K562 (cell line): Measurements from ENCODE around the gene RNF224. TPM values are rescaled to one million over a fixed set of nuclear protein-coding genes. Genes with fewer than 3 reads are reported as not detected.
A peak's percentile ranks its signal among the peaks of the same experiment; 100 is the strongest.

Source experiments
- ATAC-seq: fragments of 200-7000 bp; cut with Tn5 transposase; 3 replicates; pipeline ENCODE4 v1.9.1; 2020; ENCODE audit warnings: moderate library complexity
- BruUV-seq: library from RNA; stranded (reverse); fragments of 400-500 nt; replicated peaks from 2 replicates; lab custom pipeline; 2021; lab: Mats Ljungman, UMichigan
- CTCF ChIA-PET: fragments of 300-600 bp; formaldehyde crosslinking; extraction: SDS; loops from one replicate; lab custom pipeline; 2021; ENCODE audit warnings: low intra/inter-chr PET ratio; lab: Yijun Ruan, JAX
- POLR2A ChIA-PET: fragments of 300-600, 350-650 bp; sonication (Branson Sonifier 250); formaldehyde crosslinking; extraction: SDS; loops from one replicate; lab custom pipeline; 2021; ENCODE audit warnings: antibody characterized with exemption, inconsistent platforms; lab: Yijun Ruan, JAX
- DNase-seq, 4 experiments: peaks; one replicate each; pipeline versions ENCODE4 v3.0.0 to v3.0.0-alpha.2; 2011 to 2018; ENCODE audit warnings: low spot score in 3 of 4, mixed read lengths in 3 of 4; ENCODE audit errors: extremely low read depth in 1 of 4
- FAIRE-seq: peaks from 2 replicates; lab custom pipeline; 2011; peaks lifted over from hg19 to GRCh38; lab: Jason Lieb, UNC
- H2AFZ ChIP-seq: 2 replicates; pipeline ENCODE4 v1.6.0; 2011; ENCODE audit warnings: low read depth, low read length, control low read depth, inconsistent platforms
- H3K27ac ChIP-seq: fragments of 200-600 bp; 3 replicates; pipeline ENCODE4 v1.8.0; 2011; ENCODE audit warnings: low read depth, mild to moderate bottlenecking, control low read depth, inconsistent platforms, low read length, moderate library complexity, mixed read lengths; ENCODE audit errors: extremely low read depth
- H3K27me3 ChIP-seq, 2 experiments: fragments of 300-600 bp in 1 of 2; 2 replicates in 1 of 2; 3 replicates in 1 of 2; pipeline versions ENCODE4 v1.6.0 to v1.8.0; 2011; ENCODE audit warnings: inconsistent platforms in 2 of 2, low read length in 2 of 2, mild to moderate bottlenecking in 1 of 2, mixed read lengths in 1 of 2, moderate library complexity in 1 of 2; ENCODE audit not compliant: control insufficient read depth in 2 of 2, insufficient read depth in 2 of 2
- H3K36me3 ChIP-seq: fragments of 300-600 bp; 3 replicates; pipeline ENCODE4 v1.8.0; 2011; ENCODE audit warnings: mild to moderate bottlenecking, low read length, inconsistent platforms; ENCODE audit not compliant: control insufficient read depth, insufficient read depth
- H3K4me1 ChIP-seq, 2 experiments: fragments of 200-600 bp in 1 of 2; replicated peaks in 1 of 2; 2 replicates in 1 of 2; 3 replicates in 1 of 2; pipeline versions ENCODE4 v1.5.1 to v1.8.0; 2011; ENCODE audit warnings: inconsistent platforms in 2 of 2, low read length in 2 of 2, mild to moderate bottlenecking in 1 of 2, mixed read lengths in 1 of 2, moderate library complexity in 1 of 2; ENCODE audit not compliant: control insufficient read depth in 2 of 2, insufficient read depth in 2 of 2
- H3K4me2 ChIP-seq: 2 replicates; pipeline ENCODE4 v1.6.1; 2011; ENCODE audit warnings: low read length, control low read depth, inconsistent platforms, mixed read lengths; ENCODE audit not compliant: insufficient read depth
- H3K4me3 ChIP-seq: fragments of 200-600 bp; sonication (generic), shearing (Covaris generic); 2 replicates; pipeline ENCODE4 v1.5.1; 2016; ENCODE audit warnings: control low read depth, inconsistent platforms
- H3K79me2 ChIP-seq: fragments of 200-600 bp; 3 replicates; pipeline ENCODE4 v1.8.0; 2011; ENCODE audit warnings: low read length, inconsistent platforms; ENCODE audit not compliant: control insufficient read depth, insufficient read depth
- H3K9ac ChIP-seq, 2 experiments: 2 replicates each; pipeline versions ENCODE4 v1.6.0 to v1.6.1; 2011; ENCODE audit warnings: low read depth in 2 of 2, low read length in 2 of 2, control low read depth in 1 of 2, inconsistent platforms in 1 of 2, mild to moderate bottlenecking in 1 of 2, mixed read lengths in 1 of 2; ENCODE audit not compliant: insufficient read depth in 1 of 2
- H3K9me1 ChIP-seq: one replicate; pipeline ENCODE4 v1.6.0; 2011; ENCODE audit warnings: inconsistent platforms, mild to moderate bottlenecking, low read length, moderate library complexity; ENCODE audit not compliant: control insufficient read depth, insufficient read depth
- H3K9me3 ChIP-seq: replicated peaks from 2 replicates; pipeline ENCODE4 v1.5.1; 2011; ENCODE audit warnings: low read depth, low read length, inconsistent platforms; ENCODE audit not compliant: control insufficient read depth, insufficient read depth
- H4K20me1 ChIP-seq: replicated peaks from 2 replicates; pipeline ENCODE4 v1.6.1; 2011; ENCODE audit warnings: low read length, inconsistent platforms, mixed read lengths; ENCODE audit not compliant: control insufficient read depth, insufficient read depth
- ARID2 ChIP-seq: fragments of 450-650 bp; IDR thresholded peaks from 2 replicates; pipeline ENCODE4 v1.6.1; 2017; ENCODE audit warnings: antibody characterized with exemption, mild to moderate bottlenecking
- CEBPZ ChIP-seq: fragments of 150-350 bp; IDR thresholded peaks from 2 replicates; pipeline ENCODE4 v1.6.1; 2014; ENCODE audit warnings: low read depth, mild to moderate bottlenecking, low read length, borderline replicate concordance
- CREM ChIP-seq: IDR thresholded peaks from 2 replicates; pipeline ENCODE4 v1.6.1; 2014; ENCODE audit warnings: antibody characterized with exemption, low read depth
- EGR1 ChIP-seq: fragments of 450-650 bp; conservative IDR thresholded peaks from 2 replicates; pipeline ENCODE4 v1.6.1; 2017; ENCODE audit warnings: mild to moderate bottlenecking
- FIP1L1 ChIP-seq: fragments of 200-400 bp; formaldehyde crosslinking; IDR thresholded peaks from 2 replicates; pipeline ENCODE4 v1.6.1; 2018; ENCODE audit warnings: mild to moderate bottlenecking, low read depth, low read length; ENCODE audit not compliant: poor library complexity, severe bottlenecking
- GATAD2B ChIP-seq: fragments of 450-650 bp; IDR thresholded peaks from 2 replicates; pipeline ENCODE4 v1.6.1; 2017; ENCODE audit warnings: mild to moderate bottlenecking, borderline replicate concordance
- HCFC1 ChIP-seq: IDR thresholded peaks from 2 replicates; pipeline ENCODE4 v1.6.1; 2012; ENCODE audit warnings: low read depth, low read length, improper control_type of control experiment
- KDM5B ChIP-seq: fragments of 200-600 bp; sonication (generic); IDR thresholded peaks from 2 replicates; pipeline ENCODE4 v1.6.1; 2012; ENCODE audit warnings: low read depth, mild to moderate bottlenecking, moderate library complexity, low read length, control low read depth, inconsistent platforms; ENCODE audit not compliant: insufficient replicate concordance
- PCBP2 ChIP-seq: fragments of 200-400 bp; formaldehyde crosslinking; IDR thresholded peaks from 2 replicates; pipeline ENCODE4 v1.6.1; 2018; ENCODE audit warnings: low read length, low read depth, mild to moderate bottlenecking, moderate library complexity; ENCODE audit not compliant: poor library complexity, severe bottlenecking
- PTTG1 ChIP-seq: fragments of 450-650 bp; IDR thresholded peaks from 2 replicates; pipeline ENCODE4 v1.6.1; 2016; ENCODE audit warnings: low read depth, mild to moderate bottlenecking, missing genetic modification characterization, missing compliant biosample characterization
- RAD21 ChIP-seq, 2 experiments: fragments of 250-450 bp in 1 of 2; fragments of 450-650 bp in 1 of 2; sonication (Bioruptor Pico) in 1 of 2; formaldehyde crosslinking in 1 of 2; IDR thresholded peaks in 1 of 2; conservative IDR thresholded peaks in 1 of 2; 2 replicates each; pipeline versions ENCODE4 v1.4.0 to v1.8.0; 2020 to 2022; ENCODE audit warnings: mild to moderate bottlenecking in 2 of 2, moderate library complexity in 1 of 2
- SOX6 ChIP-seq: fragments of 450-650 bp; IDR thresholded peaks from 2 replicates; pipeline ENCODE4 v1.6.1; 2014; ENCODE audit warnings: mild to moderate bottlenecking
- STAG1 ChIP-seq: sonication (generic); formaldehyde crosslinking; IDR thresholded peaks from 2 replicates; pipeline ENCODE4 v1.5.0; 2020; ENCODE audit warnings: missing genetic modification reagents, borderline replicate concordance
- STAT5A ChIP-seq: IDR thresholded peaks from 2 replicates; pipeline ENCODE4 v1.6.1; 2012; ENCODE audit warnings: low read length, inconsistent platforms, borderline replicate concordance
- TFAM ChIP-seq: fragments of 250-450 bp; sonication (Bioruptor Pico); conservative IDR thresholded peaks from 2 replicates; pipeline ENCODE4 v1.5.0; 2021; ENCODE audit warnings: mild to moderate bottlenecking, moderate library complexity
- ZBTB33 ChIP-seq: sonication (generic); formaldehyde crosslinking; IDR thresholded peaks from 2 replicates; pipeline ENCODE4 v1.8.1; 2023; ENCODE audit warnings: mild to moderate bottlenecking, missing genetic modification reagents
- ZNF436 ChIP-seq: fragments of 250-450, 450-650 bp; sonication (Bioruptor Pico); formaldehyde crosslinking; IDR thresholded peaks from 2 replicates; pipeline ENCODE4 v1.7.0; 2020; ENCODE audit warnings: mild to moderate bottlenecking
- ZNF586 ChIP-seq: fragments of 450-650 bp; formaldehyde crosslinking; conservative IDR thresholded peaks from 2 replicates; pipeline ENCODE4 v1.4.0; 2020; ENCODE audit warnings: mild to moderate bottlenecking, moderate library complexity
- WGBS: fragments of 100-300 bp; shearing (Covaris generic); methylation state at CpG from one replicate; pipeline ENCODE4 v1.1.6; 2016; ENCODE audit warnings: low coverage, mixed read lengths; ENCODE audit not compliant: insufficient coverage; ENCODE audit errors: missing lambda C conversion rate; 5-methylcytosine and 5-hydroxymethylcytosine counted together
- in situ Hi-C: fragments of 300-500 bp; cut with MboI; formaldehyde crosslinking; loops from 4 replicates; pipeline ENCODE4 v1.15.0; 2018; ENCODE audit warnings: inconsistent platforms, mixed read lengths
- intact Hi-C: fragments of 100-400 bp; cut with micrococcal nuclease; formaldehyde crosslinking; loops from 2 replicates; pipeline ENCODE4 v1.14.2; 2022
- polyA plus RNA-seq, 8 experiments: library from polyadenylated mRNA; depleted of rRNA in 4 of 8; stranded (reverse) in 5 of 8; unstranded in 3 of 8; fragments of >200 nt; fragmentation: Nextera tagmentation in 2 of 8; fragmentation: Illumina TruSeq in 1 of 8; extraction: Ambion mirVana in 2 of 8; extraction: Trizol in 1 of 8; gene quantifications; 2 replicates each; pipeline versions ENCODE4 v1.2.1 to v1.2.3, GENCODE V29; 2011 to 2014; ENCODE audit warnings: inconsistent platforms in 1 of 8, missing spikeins in 1 of 8
- total RNA-seq, 7 experiments: library from RNA; depleted of rRNA in 6 of 7; stranded (reverse); fragments of >200 nt in 6 of 7; fragmentation: Illumina TruSeq in 2 of 7; extraction: Trizol in 2 of 7; gene quantifications; 2 replicates each; pipeline versions ENCODE4 v1.2.1 to v1.2.3, GENCODE V29; 2011 to 2021; ENCODE audit warnings: low replicate concordance in 1 of 7

The RNF224 gene
- total and polyA plus RNA-seq, 9 of the 15 experiments (the other 6 are each of a cell fraction or from before 2014, with no cell fraction given), result not detected

GRCh38 chr9:137228506-137228967 lies 1.2 kb downstream of the RNF224 start:
- no peaks in the 10 kb centered on the region for H3K79me2 ChIP-seq
- H3K9ac ChIP-seq, result peak overlapping the region in 1 of 2 experiments; percentile 74; a peak in 2 of 4 replicates
- POLR2A ChIA-PET, result interaction anchor here (0.6 to 1.9 kb wide), 2 partner anchors 40 to 206 kb away, joined by 3 to 6 read pairs; partner anchors contain the start of genes ANAPC2 and SSNA1
- CTCF ChIA-PET, result interaction anchor here (0.9 to 2.6 kb wide), 2 partner anchors 40 to 180 kb away, joined by 4 to 19 read pairs; partner anchors contain the start of genes ANAPC2 and SSNA1
- H3K27ac ChIP-seq, result no peak overlapping the region
- in situ Hi-C loops (loop anchor here (5.0 to 25.0 kb wide), 3 partner anchors 41 to 441 kb away; partner anchors contain the start of genes ANAPC2, CCDC183, SSNA1 and TMEM141), intact Hi-C loops (no loop called here)
- H3K9me1 ChIP-seq, result no peaks in the 10 kb centered on the region
- no peaks in the 10 kb centered on the region for H3K9me3 ChIP-seq
- H2AFZ ChIP-seq, result no peak overlapping the region
- peaks cover 13 to 99% of the 10 kb centered on the region in 2 experiments for H3K4me1 ChIP-seq
- no peak overlapping the region for H3K4me2 ChIP-seq
- no peaks in the 10 kb centered on the region for H3K36me3 ChIP-seq
- 21% methylated on average over 17 of the region's 29 CpGs for WGBS
- no TSS peak for BruUV-seq
- H3K27me3 ChIP-seq, result no peaks in the 10 kb centered on the region
- no peak for ATAC-seq
- no peak for FAIRE-seq
- H3K4me3 ChIP-seq, result no peak overlapping the region
- no peaks in the 10 kb centered on the region for H4K20me1 ChIP-seq
- peak in 2 of 4 experiments; percentile 43 to 51 for DNase-seq
- TF ChIP-seq ZBTB33 (CRISPR knock-in tag), result peak; percentile 76
- TF ChIP-seq PTTG1 (tag), result no peak
- peak; percentile 9 for TF ChIP-seq FIP1L1
- TF ChIP-seq EGR1, result peak; percentile 82
- no peak for TF ChIP-seq ZNF586 (CRISPR knock-in tag)
- TF ChIP-seq SOX6, result no peak
- no peak for TF ChIP-seq STAT5A
- no peak for TF ChIP-seq ZNF436 (CRISPR knock-in tag)
- TF ChIP-seq PCBP2, result no peak
- TF ChIP-seq CREM, result 0 out of 2 replicates have a peak, but pooled peaks have one; percentile 14
- TF ChIP-seq KDM5B, result peak; percentile 49
- TF ChIP-seq STAG1 (CRISPR knock-in tag), result 0 out of 2 replicates have a peak, but pooled peaks have one; percentile 8
- no peak for TF ChIP-seq TFAM (CRISPR knock-in tag)
- no peak for TF ChIP-seq HCFC1
- TF ChIP-seq ARID2, result no peak
- no peak for TF ChIP-seq GATAD2B
- TF ChIP-seq CEBPZ, result no peak
- no peak for TF ChIP-seq RAD21 (CRISPR knock-in tag; conservative IDR thresholded peaks at IDR 0.05 in 1 of 2, IDR thresholded peaks at IDR 0.05 in 1 of 2)
